SU-DHL-6 (cell line): ENCODE data around the gene TMA7.

ENCODE experiments used
- EZH2phosphoT487 ChIP-seq: fragments of 200-600 bp; sonication (generic), shearing (Covaris generic); conservative IDR thresholded peaks from 2 replicates; pipeline ENCODE4 v1.6.1; 2018; ENCODE audit warnings: mild to moderate bottlenecking, antibody characterized with exemption, low read length, moderate library complexity, mixed read lengths
- TF ChIP-seq, protein P1 (sequence below): fragments of 200-600 bp; sonication (generic); IDR thresholded peaks from one replicate; pipeline ENCODE4 v1.5.1; 2017; ENCODE audit warnings: antibody characterized with exemption, mild to moderate bottlenecking, low read length, moderate library complexity; ENCODE audit not compliant: insufficient read depth, poor library complexity, severe bottlenecking

DNA sequence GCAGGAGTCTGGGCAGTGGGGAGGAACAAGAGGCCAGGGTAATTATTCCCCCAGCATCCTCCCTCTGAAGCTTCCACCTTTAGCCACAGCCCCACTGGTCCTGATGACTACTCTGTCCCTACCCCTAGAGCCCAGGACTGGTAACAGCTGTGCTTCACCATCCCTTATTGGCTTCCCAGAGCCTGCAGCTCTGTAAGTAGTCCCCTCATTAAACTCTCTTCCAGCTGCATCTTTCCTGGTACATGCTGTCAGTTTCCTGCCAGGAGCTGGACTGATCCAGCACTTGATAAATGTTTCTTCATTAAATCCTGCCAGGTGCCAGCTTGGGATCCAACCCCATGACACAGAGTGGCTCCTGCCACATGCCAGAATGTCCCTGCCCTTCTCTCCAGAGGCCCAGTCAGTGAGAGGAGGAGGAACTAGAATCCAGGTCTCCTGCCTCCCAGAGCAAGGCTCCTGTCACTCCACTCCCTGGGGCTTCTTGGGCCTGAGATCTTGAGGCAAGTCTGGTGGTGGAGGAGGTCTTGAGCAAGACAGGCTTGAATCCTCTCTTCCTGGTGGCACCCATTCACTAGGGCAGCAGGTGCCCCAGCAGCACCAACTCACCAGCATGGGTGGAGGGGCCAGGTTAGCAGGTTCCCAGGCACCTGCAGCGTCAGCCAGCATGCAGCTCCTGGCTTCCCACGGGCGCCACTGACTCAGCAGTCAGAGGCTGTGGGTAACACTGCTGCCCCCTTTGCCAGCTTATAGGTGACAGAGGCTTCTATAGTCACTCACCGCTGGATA lies 40.5 kb upstream of the TMA7 start:
- TF ChIP-seq, protein P1, sequence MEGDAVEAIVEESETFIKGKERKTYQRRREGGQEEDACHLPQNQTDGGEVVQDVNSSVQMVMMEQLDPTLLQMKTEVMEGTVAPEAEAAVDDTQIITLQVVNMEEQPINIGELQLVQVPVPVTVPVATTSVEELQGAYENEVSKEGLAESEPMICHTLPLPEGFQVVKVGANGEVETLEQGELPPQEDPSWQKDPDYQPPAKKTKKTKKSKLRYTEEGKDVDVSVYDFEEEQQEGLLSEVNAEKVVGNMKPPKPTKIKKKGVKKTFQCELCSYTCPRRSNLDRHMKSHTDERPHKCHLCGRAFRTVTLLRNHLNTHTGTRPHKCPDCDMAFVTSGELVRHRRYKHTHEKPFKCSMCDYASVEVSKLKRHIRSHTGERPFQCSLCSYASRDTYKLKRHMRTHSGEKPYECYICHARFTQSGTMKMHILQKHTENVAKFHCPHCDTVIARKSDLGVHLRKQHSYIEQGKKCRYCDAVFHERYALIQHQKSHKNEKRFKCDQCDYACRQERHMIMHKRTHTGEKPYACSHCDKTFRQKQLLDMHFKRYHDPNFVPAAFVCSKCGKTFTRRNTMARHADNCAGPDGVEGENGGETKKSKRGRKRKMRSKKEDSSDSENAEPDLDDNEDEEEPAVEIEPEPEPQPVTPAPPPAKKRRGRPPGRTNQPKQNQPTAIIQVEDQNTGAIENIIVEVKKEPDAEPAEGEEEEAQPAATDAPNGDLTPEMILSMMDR = no peak
- no peak for TF ChIP-seq EZH2phosphoT487
